Measurements from ENCODE around the gene GRIN2A.

- TF ChIP-seq CTCF (IDR thresholded peaks at IDR 0.05; ENCODE audit: insufficient read depth, low read length) (no peak), GABPA (IDR thresholded peaks at IDR 0.05; ENCODE audit: low read depth) (no peak)
- TF ChIP-seq, protein P1, sequence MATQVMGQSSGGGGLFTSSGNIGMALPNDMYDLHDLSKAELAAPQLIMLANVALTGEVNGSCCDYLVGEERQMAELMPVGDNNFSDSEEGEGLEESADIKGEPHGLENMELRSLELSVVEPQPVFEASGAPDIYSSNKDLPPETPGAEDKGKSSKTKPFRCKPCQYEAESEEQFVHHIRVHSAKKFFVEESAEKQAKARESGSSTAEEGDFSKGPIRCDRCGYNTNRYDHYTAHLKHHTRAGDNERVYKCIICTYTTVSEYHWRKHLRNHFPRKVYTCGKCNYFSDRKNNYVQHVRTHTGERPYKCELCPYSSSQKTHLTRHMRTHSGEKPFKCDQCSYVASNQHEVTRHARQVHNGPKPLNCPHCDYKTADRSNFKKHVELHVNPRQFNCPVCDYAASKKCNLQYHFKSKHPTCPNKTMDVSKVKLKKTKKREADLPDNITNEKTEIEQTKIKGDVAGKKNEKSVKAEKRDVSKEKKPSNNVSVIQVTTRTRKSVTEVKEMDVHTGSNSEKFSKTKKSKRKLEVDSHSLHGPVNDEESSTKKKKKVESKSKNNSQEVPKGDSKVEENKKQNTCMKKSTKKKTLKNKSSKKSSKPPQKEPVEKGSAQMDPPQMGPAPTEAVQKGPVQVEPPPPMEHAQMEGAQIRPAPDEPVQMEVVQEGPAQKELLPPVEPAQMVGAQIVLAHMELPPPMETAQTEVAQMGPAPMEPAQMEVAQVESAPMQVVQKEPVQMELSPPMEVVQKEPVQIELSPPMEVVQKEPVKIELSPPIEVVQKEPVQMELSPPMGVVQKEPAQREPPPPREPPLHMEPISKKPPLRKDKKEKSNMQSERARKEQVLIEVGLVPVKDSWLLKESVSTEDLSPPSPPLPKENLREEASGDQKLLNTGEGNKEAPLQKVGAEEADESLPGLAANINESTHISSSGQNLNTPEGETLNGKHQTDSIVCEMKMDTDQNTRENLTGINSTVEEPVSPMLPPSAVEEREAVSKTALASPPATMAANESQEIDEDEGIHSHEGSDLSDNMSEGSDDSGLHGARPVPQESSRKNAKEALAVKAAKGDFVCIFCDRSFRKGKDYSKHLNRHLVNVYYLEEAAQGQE (IDR thresholded peaks at IDR 0.05; ENCODE audit: insufficient replicate concordance, low read depth) = no peak
These were observed 71.0 kb downstream of the GRIN2A start for GRCh38 chr16:10111156-10111761.

Measured in HL-60 (cell line).